Left ventricle myocardium inferior (tissue), 1 donor: ENCODE results near the gene USH1C. TPM values are rescaled to one million over a fixed set of nuclear protein-coding genes. Genes with fewer than 3 reads are reported as not detected.

Experiments
- DNase-seq: peaks from one replicate; pipeline ENCODE4 v3.0.0-alpha.2; 2020
- H3K27ac ChIP-seq: fragments of 200-600 bp; replicated peaks from 2 replicates; pipeline ENCODE4 v1.8.0; 2021
- H3K27me3 ChIP-seq: fragments of 200-600 bp; 2 replicates; pipeline ENCODE4 v1.8.0; 2021; ENCODE audit warnings: low read depth
- H3K36me3 ChIP-seq: fragments of 200-600 bp; 2 replicates; pipeline ENCODE4 v1.8.0; 2021
- H3K4me1 ChIP-seq: fragments of 200-600 bp; 2 replicates; pipeline ENCODE4 v1.8.0; 2021
- H3K4me3 ChIP-seq: fragments of 200-600 bp; 2 replicates; pipeline ENCODE4 v1.8.0; 2021; ENCODE audit warnings: mild to moderate bottlenecking, moderate library complexity
- H3K9me3 ChIP-seq: fragments of 200-600 bp; replicated peaks from 2 replicates; pipeline ENCODE4 v1.8.0; 2021
- CTCF ChIP-seq: fragments of 200-600 bp; IDR thresholded peaks from 2 replicates; pipeline ENCODE4 v1.8.0; 2021; ENCODE audit warnings: antibody characterized with exemption, mild to moderate bottlenecking, borderline replicate concordance
- intact Hi-C: fragments of 100-400 bp; cut with micrococcal nuclease; formaldehyde crosslinking; loops from one replicate; pipeline ENCODE4 v1.11.0; 2022
- total RNA-seq: library from RNA; stranded (reverse); fragmentation: NEBNext Ultra II Directional; extraction: Animal tissue kit (Norgen Biotek cat#: 25700); gene quantifications from one replicate; pipeline ENCODE4 v1.2.1, GENCODE V29; 2021
- donor health status: DM: no; HTN: yes; CAD: no; lungs with severe emphysema.

Gene USH1C
- total RNA-seq, 1 donor from 2014 or later: not detected

- Histone ChIP-seq H3K27me3 (peaks cover 27% of the 10 kb centered on the region), H3K36me3 (no peaks in the 10 kb centered on the region), H3K9me3 (no peaks in the 10 kb centered on the region), H3K27ac (no peak overlapping the region), H3K4me1 (no peaks in the 10 kb centered on the region), H3K4me3 (no peak overlapping the region)
- DNase-seq: no peak
- no peak for TF ChIP-seq CTCF
- intact Hi-C loops: no loop called here
Measured at GRCh38 chr11:17519061-17519885, 24.9 kb downstream of the USH1C start.

GRCh38 chr11:17518366-17518765, 25.9 kb downstream of the USH1C start:
- Histone ChIP-seq H3K27ac (no peak overlapping the region), H3K4me1 (no peaks in the 10 kb centered on the region), H3K36me3 (no peaks in the 10 kb centered on the region), H3K27me3 (peaks cover 27% of the 10 kb centered on the region), H3K9me3 (no peaks in the 10 kb centered on the region), H3K4me3 (no peak overlapping the region)
- DNase-seq: no peak
- no peak for TF ChIP-seq CTCF
- intact Hi-C loops: no loop called here

GRCh38 chr11:17517186-17517585, 27.0 kb downstream of the USH1C start:
- DNase-seq: no peak
- H3K4me1 ChIP-seq: no peaks in the 10 kb centered on the region
- H3K27ac ChIP-seq: no peak overlapping the region
- no peaks in the 10 kb centered on the region for H3K36me3 ChIP-seq
- no peaks in the 10 kb centered on the region for H3K9me3 ChIP-seq
- intact Hi-C loops: no loop called here
- TF ChIP-seq CTCF: no peak
- H3K4me3 ChIP-seq: no peak overlapping the region
- H3K27me3 ChIP-seq: peaks cover 27% of the 10 kb centered on the region

GRCh38 chr11:17516551-17517150, 27.6 kb downstream of the USH1C start:
- Histone ChIP-seq H3K27me3 (peaks cover 27% of the 10 kb centered on the region), H3K9me3 (no peaks in the 10 kb centered on the region), H3K36me3 (no peaks in the 10 kb centered on the region), H3K27ac (no peak overlapping the region), H3K4me1 (no peaks in the 10 kb centered on the region), H3K4me3 (no peak overlapping the region)
- DNase-seq: no peak
- intact Hi-C loops: no loop called here
- no peak for TF ChIP-seq CTCF

- Histone ChIP-seq H3K9me3 (no peaks in the 10 kb centered on the region), H3K27me3 (peaks cover 20% of the 10 kb centered on the region), H3K4me3 (no peak overlapping the region), H3K36me3 (no peaks in the 10 kb centered on the region), H3K27ac (no peak overlapping the region), H3K4me1 (no peaks in the 10 kb centered on the region)
- intact Hi-C loops: no loop called here
- no peak for DNase-seq
- TF ChIP-seq CTCF: no peak
Measured at GRCh38 chr11:17515443-17516176, 28.6 kb downstream of the USH1C start.
